CD14-positive monocyte (primary cell): ENCODE results near the gene PAFAH1B2. TPM values are rescaled to one million over a fixed set of nuclear protein-coding genes. Genes with fewer than 3 reads are reported as not detected.

Source experiments
- DNase-seq, 3 donors: peaks; one replicate each; pipeline ENCODE4 v3.0.0-alpha.2; 2011 to 2022
- H2AFZ ChIP-seq: 2 replicates; pipeline ENCODE4 v1.6.0; 2012; ENCODE audit warnings: mild to moderate bottlenecking, low read depth, low read length, inconsistent platforms; ENCODE audit not compliant: insufficient read depth, poor library complexity, severe bottlenecking
- H3K27ac ChIP-seq, 2 donors: 1 replicate in 1 of 2; 2 replicates in 1 of 2; pipeline ENCODE4 v1.5.1; 2012 to 2013; ENCODE audit warnings: low read length in 2 of 2, control low read depth in 1 of 2, inconsistent platforms in 1 of 2, low read depth in 1 of 2, mild to moderate bottlenecking in 1 of 2
- H3K27me3 ChIP-seq, 2 donors: one replicate each; pipeline versions ENCODE4 v1.6.0 to v1.6.1; 2011 to 2013; ENCODE audit warnings: low read length in 2 of 2; ENCODE audit not compliant: control insufficient read depth in 2 of 2, insufficient read depth in 2 of 2
- H3K36me3 ChIP-seq, 2 donors: replicated peaks in 1 of 2; 1 replicate in 1 of 2; 2 replicates in 1 of 2; pipeline versions ENCODE4 v1.5.1 to v1.6.1; 2012 to 2013; ENCODE audit warnings: low read length in 2 of 2, control low read depth in 1 of 2, inconsistent platforms in 1 of 2, mild to moderate bottlenecking in 1 of 2; ENCODE audit not compliant: insufficient read depth in 2 of 2, control insufficient read depth in 1 of 2
- H3K4me1 ChIP-seq, 2 donors: 1 replicate in 1 of 2; 2 replicates in 1 of 2; pipeline versions ENCODE4 v1.5.1 to v1.6.1; 2012 to 2013; ENCODE audit warnings: low read length in 2 of 2, control low read depth in 1 of 2, inconsistent platforms in 1 of 2, mild to moderate bottlenecking in 1 of 2, moderate library complexity in 1 of 2; ENCODE audit not compliant: insufficient read depth in 2 of 2, control insufficient read depth in 1 of 2
- H3K4me2 ChIP-seq: replicated peaks from 2 replicates; pipeline ENCODE3; 2012; ENCODE audit warnings: low read length, moderate library complexity, mild to moderate bottlenecking; ENCODE audit not compliant: poor library complexity, severe bottlenecking; ENCODE audit errors: extremely low read depth
- H3K4me3 ChIP-seq, 3 experiments: fragments of 200-600 bp in 1 of 3; sonication (generic) in 1 of 3; replicated peaks in 1 of 3; 1 replicate in 2 of 3; 2 replicates in 1 of 3; pipeline ENCODE4 v1.5.1; 2011 to 2013; ENCODE audit warnings: low read length in 3 of 3, mild to moderate bottlenecking in 3 of 3, control low read depth in 2 of 3, low read depth in 2 of 3, inconsistent platforms in 1 of 3, moderate library complexity in 1 of 3
- H3K79me2 ChIP-seq: 2 replicates; pipeline ENCODE4 v1.6.0; 2012; ENCODE audit warnings: mild to moderate bottlenecking, control low read depth, inconsistent platforms, low read length, moderate library complexity; ENCODE audit not compliant: insufficient read depth
- H3K9ac ChIP-seq: 2 replicates; pipeline ENCODE4 v1.6.0; 2017; ENCODE audit warnings: low read length, mild to moderate bottlenecking; ENCODE audit not compliant: insufficient read depth, poor library complexity, severe bottlenecking
- H3K9me3 ChIP-seq, 2 donors: replicated peaks in 1 of 2; 1 replicate in 1 of 2; 2 replicates in 1 of 2; pipeline versions ENCODE4 v1.5.1 to v1.6.1; 2012 to 2013; ENCODE audit warnings: low read length in 2 of 2, control low read depth in 1 of 2; ENCODE audit not compliant: control insufficient read depth in 1 of 2, insufficient read depth in 1 of 2
- H4K20me1 ChIP-seq: 2 replicates; pipeline ENCODE4 v1.6.0; 2012; ENCODE audit warnings: mild to moderate bottlenecking, low read length, control low read depth, moderate library complexity; ENCODE audit not compliant: insufficient read depth
- H3K27ac Mint-ChIP-seq, 7 donors: one replicate each; pipeline ENCODE4 v1.8.0; 2020; ENCODE audit warnings: mild to moderate bottlenecking in 7 of 7, mixed read lengths in 7 of 7, moderate library complexity in 6 of 7, inconsistent platforms in 2 of 7
- H3K27me3 Mint-ChIP-seq, 3 donors: one replicate each; pipeline ENCODE4 v1.8.0; 2021 to 2022; ENCODE audit warnings: low read depth in 3 of 3, mild to moderate bottlenecking in 3 of 3, mixed read lengths in 3 of 3, moderate library complexity in 3 of 3, inconsistent platforms in 1 of 3
- H3K36me3 Mint-ChIP-seq, 2 donors: one replicate each; pipeline ENCODE4 v1.8.0; 2020; ENCODE audit warnings: mixed read lengths in 2 of 2, inconsistent platforms in 1 of 2, mild to moderate bottlenecking in 1 of 2
- H3K4me1 Mint-ChIP-seq: one replicate; pipeline ENCODE4 v1.8.0; 2020; ENCODE audit warnings: mild to moderate bottlenecking, mixed read lengths
- H3K4me3 Mint-ChIP-seq, 2 donors: one replicate each; pipeline ENCODE4 v1.8.0; 2020; ENCODE audit warnings: mild to moderate bottlenecking in 2 of 2, mixed read lengths in 2 of 2, moderate library complexity in 1 of 2
- H3K9me3 Mint-ChIP-seq, 7 donors: one replicate each; pipeline ENCODE4 v1.8.0; 2020 to 2022; ENCODE audit warnings: mixed read lengths in 7 of 7, mild to moderate bottlenecking in 6 of 7, moderate library complexity in 6 of 7, inconsistent platforms in 2 of 7
- WGBS: methylation state at CpG from one replicate; pipeline ENCODE4 v1.1.5; 2013; ENCODE audit warnings: missing lambda C conversion rate; ENCODE audit not compliant: insufficient coverage; 5-methylcytosine and 5-hydroxymethylcytosine counted together
- intact Hi-C, 2 donors: fragments of 100-400 bp; cut with micrococcal nuclease; formaldehyde crosslinking; loops; one replicate each; pipeline versions ENCODE4 v1.15.0 to v1.15.1; 2023
- polyA plus RNA-seq, 3 donors: library from polyadenylated mRNA; depleted of rRNA in 1 of 3; unstranded in 2 of 3; stranded (reverse) in 1 of 3; fragments of 300-500 nt in 2 of 3; fragments of >200 nt in 1 of 3; fragmentation: Illumina TruSeq in 2 of 3; gene quantifications; 1 replicate in 2 of 3; 2 replicates in 1 of 3; pipeline ENCODE4 v1.2.3, GENCODE V29; 2012 to 2021
- TF ChIP-seq, protein P1 (sequence below): fragments of 200-600 bp; IDR thresholded peaks from one replicate; pipeline ENCODE4 v1.8.0; 2022; ENCODE audit warnings: antibody characterized with exemption, mild to moderate bottlenecking

Gene PAFAH1B2
- polyA plus RNA-seq, 3 donors: 16.9 to 25.1 (median 23.7) TPM

DNA sequence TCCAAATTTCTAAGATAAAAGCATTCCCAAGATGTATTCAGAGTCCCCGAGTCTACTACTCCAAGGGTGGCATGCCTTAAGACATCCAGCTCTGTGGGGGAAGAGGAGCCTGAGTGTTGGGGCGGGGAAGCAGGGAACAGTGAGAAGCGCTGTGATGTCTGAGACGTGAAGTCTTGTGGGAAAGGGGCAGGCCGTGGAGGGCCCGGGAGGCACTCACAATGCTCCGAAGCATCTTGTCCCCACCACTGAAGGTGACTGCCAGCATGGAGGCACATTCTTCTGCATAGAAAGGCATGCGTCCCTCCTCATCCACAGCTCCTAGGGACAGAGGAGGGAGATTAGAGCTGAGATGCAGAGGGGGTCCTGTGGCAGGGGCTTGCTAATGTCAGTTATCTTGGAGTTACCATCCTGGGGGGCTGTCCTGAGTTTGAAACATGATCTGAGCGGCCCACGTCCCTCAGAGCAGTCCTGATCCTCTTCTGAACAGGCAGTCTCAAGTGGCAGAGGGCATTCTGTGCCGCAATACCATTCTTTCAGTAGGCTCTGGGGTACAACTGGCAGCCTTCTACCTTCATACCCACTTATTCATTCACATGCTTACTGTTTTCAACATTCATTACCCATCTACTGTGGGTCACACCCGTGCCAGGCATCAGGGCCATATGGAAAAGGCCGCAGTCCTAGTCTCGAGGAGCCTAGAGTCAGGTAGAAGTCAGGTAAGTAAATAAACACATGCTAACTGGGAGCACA is 79.1 kb downstream of the PAFAH1B2 start:
- Mint-ChIP-seq H3K27ac (peak overlapping the region in 2 of 7 donors; percentile 20 to 43), H3K9me3 (no peaks in the 10 kb centered on the region), H3K4me1 (peaks cover 8% of the 10 kb centered on the region), H3K4me3 (no peak overlapping the region), H3K27me3 (no peaks in the 10 kb centered on the region), H3K36me3 (peaks cover 89 to 98% of the 10 kb centered on the region in 2 donors)
- H3K4me1 ChIP-seq: peaks cover 0 to 3% of the 10 kb centered on the region in 2 donors
- no peak overlapping the region for H3K9ac ChIP-seq
- H3K27ac ChIP-seq: no peak overlapping the region
- no peaks in the 10 kb centered on the region for H3K79me2 ChIP-seq
- no peak overlapping the region for H3K4me3 ChIP-seq
- TF ChIP-seq, protein P1, sequence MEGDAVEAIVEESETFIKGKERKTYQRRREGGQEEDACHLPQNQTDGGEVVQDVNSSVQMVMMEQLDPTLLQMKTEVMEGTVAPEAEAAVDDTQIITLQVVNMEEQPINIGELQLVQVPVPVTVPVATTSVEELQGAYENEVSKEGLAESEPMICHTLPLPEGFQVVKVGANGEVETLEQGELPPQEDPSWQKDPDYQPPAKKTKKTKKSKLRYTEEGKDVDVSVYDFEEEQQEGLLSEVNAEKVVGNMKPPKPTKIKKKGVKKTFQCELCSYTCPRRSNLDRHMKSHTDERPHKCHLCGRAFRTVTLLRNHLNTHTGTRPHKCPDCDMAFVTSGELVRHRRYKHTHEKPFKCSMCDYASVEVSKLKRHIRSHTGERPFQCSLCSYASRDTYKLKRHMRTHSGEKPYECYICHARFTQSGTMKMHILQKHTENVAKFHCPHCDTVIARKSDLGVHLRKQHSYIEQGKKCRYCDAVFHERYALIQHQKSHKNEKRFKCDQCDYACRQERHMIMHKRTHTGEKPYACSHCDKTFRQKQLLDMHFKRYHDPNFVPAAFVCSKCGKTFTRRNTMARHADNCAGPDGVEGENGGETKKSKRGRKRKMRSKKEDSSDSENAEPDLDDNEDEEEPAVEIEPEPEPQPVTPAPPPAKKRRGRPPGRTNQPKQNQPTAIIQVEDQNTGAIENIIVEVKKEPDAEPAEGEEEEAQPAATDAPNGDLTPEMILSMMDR: no peak
- H3K36me3 ChIP-seq: peaks cover 87 to 99% of the 10 kb centered on the region in 2 donors
- no peaks in the 10 kb centered on the region for H3K9me3 ChIP-seq
- WGBS: 100% methylated on average over 5 of the region's 14 CpGs
- no peak overlapping the region for H2AFZ ChIP-seq
- intact Hi-C loops: loop anchor here (5.0 to 10.0 kb wide), 3 partner anchors 41 to 348 kb away; no protein-coding TSS in a partner anchor
- no peaks in the 10 kb centered on the region for H3K27me3 ChIP-seq
- no peak overlapping the region for H3K4me2 ChIP-seq
- DNase-seq: no peak
- H4K20me1 ChIP-seq: peaks cover 6% of the 10 kb centered on the region

DNA sequence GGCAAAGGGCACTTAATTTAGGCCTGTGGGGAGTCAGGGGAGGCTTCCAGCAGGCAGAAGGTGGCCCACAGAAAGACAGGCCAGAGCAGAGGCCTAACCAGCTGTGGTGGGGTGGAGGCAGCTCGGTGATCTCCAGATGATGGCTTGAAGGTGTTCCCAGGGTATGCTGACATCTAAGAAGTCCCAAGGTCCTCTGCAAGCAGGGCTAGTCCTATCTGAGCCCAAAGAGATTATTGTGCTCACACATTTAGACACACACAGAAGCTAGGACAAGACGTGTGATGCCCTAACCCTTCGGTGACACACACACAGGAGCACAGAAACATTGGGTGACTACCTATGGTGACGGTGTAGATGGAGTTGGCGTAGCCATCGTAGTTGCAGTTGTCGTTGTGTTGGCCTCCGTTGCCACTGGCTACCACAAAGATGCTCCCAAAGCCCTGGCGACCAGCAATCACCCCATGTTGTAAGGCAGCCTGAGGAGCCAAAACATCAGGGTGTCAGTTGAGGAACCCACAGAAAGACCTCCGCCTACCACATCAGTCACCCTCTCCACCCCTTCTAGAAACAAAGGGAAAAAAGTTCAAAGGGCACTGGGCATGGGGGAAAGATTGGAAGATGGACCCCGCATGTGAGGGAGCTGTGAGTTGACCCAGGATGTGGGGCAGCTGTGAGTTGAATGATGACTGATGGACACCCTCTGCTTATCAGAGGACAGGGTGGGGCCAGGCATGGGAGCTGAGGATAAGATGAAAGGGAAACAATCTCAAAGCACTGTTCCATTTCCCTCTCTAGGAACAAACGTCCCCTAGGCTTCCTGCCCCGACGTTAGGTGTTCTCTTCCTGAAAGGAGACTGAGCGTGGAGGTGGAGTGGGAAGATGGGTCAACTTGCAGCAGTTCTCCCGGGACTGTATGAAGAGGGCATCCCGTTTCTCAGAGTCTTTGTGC is 79.9 kb downstream of the PAFAH1B2 start:
- intact Hi-C loops: loop anchor here (5.0 to 10.0 kb wide), 3 partner anchors 42 to 349 kb away; no protein-coding TSS in a partner anchor
- 92% methylated on average over 10 of the region's 17 CpGs for WGBS
- no peaks in the 10 kb centered on the region for H3K9me3 ChIP-seq
- peaks cover 87 to 98% of the 10 kb centered on the region in 2 donors for H3K36me3 Mint-ChIP-seq
- H3K4me2 ChIP-seq: no peak overlapping the region
- peaks cover 85 to 99% of the 10 kb centered on the region in 2 donors for H3K36me3 ChIP-seq
- no peak overlapping the region for H2AFZ ChIP-seq
- peaks cover 0 to 3% of the 10 kb centered on the region in 2 donors for H3K4me1 ChIP-seq
- no peak overlapping the region for H3K27ac ChIP-seq
- H3K27me3 Mint-ChIP-seq: no peaks in the 10 kb centered on the region
- TF ChIP-seq, protein P1: no peak
- H3K4me3 ChIP-seq: no peak overlapping the region
- H3K4me3 Mint-ChIP-seq: no peak overlapping the region
- peaks cover 8% of the 10 kb centered on the region for H3K4me1 Mint-ChIP-seq
- peak overlapping the region in 3 of 7 donors; percentile 20 to 43 (median 26) for H3K27ac Mint-ChIP-seq
- peaks cover under 1% of the 10 kb centered on the region for H3K79me2 ChIP-seq
- H3K9me3 Mint-ChIP-seq: no peaks in the 10 kb centered on the region
- no peak overlapping the region for H3K9ac ChIP-seq
- DNase-seq: no peak
- H3K27me3 ChIP-seq: no peaks in the 10 kb centered on the region
- H4K20me1 ChIP-seq: peaks cover 7% of the 10 kb centered on the region
